Inferior parietal cortex (tissue), 1 donor: Measurements from ENCODE around the gene PRC1.
"Not testable (repeated sequence)": the region's sequence is repeated elsewhere in the genome, so short reads cannot be mapped to it uniquely, and the experiment has no call there.

ENCODE experiments used
- DNase-seq: peaks from one replicate; pipeline ENCODE4 v3.0.0-alpha.2; 2016; ENCODE audit errors: extremely low spot score

PRC1 gene, protein sequence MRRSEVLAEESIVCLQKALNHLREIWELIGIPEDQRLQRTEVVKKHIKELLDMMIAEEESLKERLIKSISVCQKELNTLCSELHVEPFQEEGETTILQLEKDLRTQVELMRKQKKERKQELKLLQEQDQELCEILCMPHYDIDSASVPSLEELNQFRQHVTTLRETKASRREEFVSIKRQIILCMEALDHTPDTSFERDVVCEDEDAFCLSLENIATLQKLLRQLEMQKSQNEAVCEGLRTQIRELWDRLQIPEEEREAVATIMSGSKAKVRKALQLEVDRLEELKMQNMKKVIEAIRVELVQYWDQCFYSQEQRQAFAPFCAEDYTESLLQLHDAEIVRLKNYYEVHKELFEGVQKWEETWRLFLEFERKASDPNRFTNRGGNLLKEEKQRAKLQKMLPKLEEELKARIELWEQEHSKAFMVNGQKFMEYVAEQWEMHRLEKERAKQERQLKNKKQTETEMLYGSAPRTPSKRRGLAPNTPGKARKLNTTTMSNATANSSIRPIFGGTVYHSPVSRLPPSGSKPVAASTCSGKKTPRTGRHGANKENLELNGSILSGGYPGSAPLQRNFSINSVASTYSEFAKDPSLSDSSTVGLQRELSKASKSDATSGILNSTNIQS

DNA sequence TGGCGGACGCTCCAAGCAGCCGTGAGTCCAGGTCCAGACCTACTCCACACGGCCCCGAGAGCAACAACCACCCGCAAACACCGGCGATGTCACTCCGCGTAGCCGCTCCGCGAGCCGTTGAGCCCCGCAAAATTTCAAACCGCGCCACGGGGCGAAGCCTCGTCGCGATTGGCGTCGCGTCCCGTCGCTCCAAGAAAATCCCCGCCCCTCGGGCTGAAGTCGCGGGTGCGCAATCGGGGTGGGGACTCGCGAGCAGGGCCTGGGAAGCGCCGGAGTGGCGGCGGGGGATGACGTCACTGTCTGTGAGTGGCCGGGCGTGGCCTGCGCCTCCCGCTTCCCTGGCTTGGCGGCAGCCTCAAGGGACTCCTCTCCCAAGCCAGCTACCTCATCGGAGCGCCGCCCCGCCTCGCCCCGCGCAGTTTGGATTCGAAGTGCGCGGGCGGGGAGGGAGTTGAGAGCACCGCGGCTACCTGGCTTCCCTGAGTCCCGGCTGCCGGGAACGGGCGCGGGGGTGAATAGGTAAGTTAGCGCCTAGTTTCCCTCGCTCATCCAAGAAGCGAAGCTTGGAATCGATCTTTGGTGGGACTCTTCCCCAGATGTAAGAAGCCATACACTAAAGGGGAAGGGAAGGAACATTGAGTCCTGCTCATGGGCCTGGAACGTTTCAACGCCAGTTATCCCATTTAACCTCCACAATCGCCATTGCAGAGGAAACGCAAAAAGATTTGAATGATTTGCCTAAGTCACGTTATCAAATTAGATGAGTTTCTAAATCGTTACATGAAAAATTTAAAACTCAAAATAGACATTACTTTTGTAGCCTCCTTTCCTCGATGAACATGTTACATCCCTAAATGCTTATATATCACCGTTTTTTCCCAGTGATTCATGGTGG is at the start of gene PRC1:
Gene PRC1 (minus strand): TSS at position 119 of the 895 bp plus-strand sequence. CDS start 118 bp downstream, at position 1.
- DNase-seq, result peak; percentile 96

DNA sequence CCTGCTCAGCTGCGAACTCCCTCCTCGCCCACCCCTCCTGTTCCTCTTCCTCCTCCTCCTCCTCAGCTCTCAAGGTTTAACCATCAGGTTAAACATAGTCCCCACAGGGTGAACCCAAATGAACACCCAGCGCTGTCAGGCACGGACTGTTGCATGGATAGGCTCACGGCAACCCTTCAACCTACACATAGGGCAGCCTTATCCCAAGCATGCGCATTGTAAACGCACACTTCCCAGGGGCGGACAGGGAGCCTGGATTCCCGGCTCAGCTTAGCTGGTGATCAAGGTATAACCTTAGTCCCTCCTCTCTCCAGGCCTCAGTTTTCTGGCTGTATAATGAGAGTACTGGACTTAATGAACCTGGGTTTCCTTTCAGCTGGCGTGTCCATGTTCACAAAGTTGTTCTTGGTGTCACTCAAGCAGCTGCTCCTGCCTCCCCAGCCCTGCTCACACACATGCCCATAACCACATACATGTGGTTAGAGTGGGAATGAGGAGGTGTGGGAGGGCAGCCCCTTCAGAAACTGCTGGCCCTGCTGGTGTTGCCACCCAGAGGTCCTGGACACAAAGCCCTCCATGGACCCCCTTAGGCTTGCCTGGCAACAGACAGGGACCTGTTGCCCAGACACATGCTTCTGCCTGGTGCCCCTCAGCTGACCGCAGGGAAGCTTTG is 49.0 kb upstream of the PRC1 start:
- DNase-seq, result no peak

DNA sequence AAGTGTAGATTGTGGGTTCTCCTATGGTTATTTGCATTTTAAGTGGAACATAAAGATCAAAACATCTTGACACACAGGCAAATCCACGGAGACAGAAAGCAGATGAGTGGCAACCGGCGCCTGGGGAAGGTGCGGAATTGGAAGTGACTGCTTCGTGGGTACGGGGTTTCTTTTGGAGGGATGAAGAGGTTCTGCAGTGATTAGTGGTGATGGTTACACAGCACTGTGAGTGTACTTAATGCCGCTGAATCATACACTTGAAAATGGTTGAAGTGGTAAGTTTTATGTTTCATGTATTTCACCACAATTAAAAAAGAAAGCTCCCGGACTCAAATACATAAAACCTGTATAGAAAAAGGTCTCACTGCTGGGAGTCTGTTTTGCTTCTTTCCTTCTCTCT is 46.5 kb upstream of the PRC1 start:
- no peak for DNase-seq

DNA sequence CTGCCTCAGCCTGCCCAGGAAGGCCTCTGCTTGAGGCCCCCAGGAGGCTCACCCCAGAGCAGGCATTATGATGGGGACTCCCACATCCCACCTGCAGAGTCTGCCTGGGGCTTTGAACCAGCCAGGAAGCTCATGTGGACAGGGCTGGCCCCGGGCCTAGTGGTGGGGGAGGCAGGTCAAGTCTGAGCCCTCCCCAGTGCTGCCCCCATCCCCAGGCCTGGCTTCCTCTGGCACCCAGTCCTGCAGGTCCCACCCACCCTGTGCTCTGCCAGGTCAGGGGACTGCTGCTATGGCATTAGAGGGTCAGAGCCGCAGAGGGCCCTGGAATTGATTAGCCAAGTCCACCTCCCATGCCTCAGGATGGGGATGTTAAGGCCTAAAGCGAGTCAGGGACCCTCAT is 45.7 kb upstream of the PRC1 start:
- DNase-seq, result no peak

DNA sequence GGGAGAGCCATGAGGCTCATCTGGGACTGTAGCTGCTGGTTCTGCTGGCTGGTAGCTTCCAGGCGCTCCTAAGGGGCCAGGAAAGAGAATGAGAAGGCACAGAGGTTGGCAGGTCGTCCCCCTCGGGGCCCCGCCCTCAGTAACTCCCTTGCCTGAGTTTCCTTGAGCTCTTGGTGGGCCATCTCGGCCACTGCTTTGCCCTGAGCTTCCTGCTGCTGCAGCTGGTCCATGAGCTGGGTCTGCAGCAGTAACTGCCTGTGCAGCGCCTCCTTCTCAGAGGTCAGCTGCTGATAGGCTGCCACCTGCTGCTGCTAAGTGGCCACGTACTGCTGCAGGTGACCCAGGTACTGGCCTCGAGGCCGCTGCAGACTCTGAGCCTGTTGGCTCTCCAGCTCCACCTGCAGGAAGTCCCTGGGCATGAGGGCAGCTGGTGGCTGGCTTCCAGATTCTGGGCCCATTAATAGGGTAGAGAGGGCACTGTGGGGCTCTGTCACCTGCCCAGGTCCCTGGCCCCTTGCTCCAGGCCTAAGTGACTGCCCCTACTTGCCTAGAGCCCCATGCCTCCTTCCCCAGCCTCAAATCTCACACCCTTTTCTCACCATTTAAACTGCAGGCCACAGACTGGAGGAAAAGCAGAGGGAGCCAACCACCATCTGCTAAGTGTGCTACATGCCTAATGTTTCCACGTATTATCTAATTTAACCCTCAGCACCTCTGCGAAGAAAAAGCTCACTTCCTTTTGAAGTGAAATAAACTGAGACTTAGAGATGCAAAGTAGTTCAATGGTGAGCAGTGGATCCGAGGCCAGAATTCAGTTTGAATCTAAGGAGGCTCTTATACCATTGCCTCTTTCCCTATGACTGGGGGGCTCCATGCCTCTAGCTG is 38.8 kb upstream of the PRC1 start:
- no peak for DNase-seq

DNA sequence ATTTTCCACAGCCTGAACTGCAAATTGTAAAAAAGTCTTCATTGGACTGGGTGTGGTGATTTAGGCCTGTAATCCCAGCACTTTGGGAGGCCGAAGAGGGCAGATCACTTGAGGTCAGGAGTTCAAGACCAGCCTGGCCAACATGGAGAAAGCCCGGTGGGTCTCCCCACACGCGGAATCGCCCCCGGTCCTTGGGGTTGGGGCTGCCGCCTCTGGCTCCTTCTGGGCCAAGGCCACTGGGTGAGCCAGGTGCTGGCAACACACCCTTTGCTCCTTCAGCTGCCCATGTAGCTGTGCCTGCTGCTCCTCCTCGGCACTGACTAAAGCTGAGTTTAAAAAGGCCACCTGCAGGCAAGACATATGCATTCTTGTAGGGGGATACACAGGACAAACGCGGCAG is 37.5 kb upstream of the PRC1 start:
- DNase-seq, result no peak

DNA sequence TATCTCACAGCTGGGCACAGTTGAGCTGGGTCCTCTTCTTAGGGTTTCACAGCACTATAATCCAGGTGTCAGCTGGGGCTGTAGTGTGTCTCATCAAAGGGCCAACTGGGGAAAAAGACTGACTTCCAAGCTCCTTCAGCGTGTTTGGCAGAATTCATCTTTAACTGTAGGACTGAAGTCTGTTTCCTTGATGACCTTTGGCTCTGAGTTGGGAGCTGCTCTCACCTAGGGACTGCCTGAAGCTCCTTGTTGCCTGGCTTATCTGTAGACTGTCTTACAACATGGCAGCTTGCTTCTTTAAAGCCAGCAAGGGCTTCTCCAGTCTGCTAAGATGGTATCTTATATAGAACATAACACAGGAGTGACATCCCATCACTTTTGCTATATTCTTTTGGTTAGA is 33.3 kb upstream of the PRC1 start:
- DNase-seq, result no peak

DNA sequence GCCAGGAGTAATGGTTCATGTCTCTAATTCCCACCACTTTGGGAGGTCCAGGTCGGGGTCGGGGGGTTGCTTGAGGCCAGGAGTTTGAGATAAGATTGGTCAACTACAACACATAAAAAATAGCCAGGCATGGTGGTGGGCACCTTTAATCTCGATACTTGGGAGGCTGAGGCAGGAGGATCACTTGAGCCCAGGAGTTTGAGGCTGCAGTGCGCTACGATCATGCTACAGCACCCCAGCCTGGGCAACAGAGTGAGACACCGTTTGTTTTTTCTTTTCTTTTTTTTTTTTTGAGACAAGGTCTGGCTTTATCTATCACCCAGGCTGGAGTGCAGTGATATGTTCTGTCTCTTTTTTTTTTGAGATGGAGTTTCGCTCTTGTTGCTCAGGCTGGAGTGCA is 29.4 kb upstream of the PRC1 start:
- DNase-seq, result no peak

DNA sequence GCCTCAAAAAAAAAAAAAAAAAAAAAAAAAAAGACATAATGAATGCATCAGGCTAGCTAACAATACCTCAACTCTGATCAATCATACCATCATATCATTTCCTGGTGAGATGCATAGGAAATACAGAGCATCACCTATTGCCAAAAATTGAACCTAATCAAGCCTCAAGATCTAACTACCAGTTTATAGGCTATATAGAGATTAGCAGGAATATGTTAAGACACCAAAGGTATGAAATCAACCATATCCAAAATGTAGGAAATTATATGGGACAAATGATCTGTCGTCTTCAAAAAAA is 28.4 kb upstream of the PRC1 start:
- peak; percentile 57 for DNase-seq

DNA sequence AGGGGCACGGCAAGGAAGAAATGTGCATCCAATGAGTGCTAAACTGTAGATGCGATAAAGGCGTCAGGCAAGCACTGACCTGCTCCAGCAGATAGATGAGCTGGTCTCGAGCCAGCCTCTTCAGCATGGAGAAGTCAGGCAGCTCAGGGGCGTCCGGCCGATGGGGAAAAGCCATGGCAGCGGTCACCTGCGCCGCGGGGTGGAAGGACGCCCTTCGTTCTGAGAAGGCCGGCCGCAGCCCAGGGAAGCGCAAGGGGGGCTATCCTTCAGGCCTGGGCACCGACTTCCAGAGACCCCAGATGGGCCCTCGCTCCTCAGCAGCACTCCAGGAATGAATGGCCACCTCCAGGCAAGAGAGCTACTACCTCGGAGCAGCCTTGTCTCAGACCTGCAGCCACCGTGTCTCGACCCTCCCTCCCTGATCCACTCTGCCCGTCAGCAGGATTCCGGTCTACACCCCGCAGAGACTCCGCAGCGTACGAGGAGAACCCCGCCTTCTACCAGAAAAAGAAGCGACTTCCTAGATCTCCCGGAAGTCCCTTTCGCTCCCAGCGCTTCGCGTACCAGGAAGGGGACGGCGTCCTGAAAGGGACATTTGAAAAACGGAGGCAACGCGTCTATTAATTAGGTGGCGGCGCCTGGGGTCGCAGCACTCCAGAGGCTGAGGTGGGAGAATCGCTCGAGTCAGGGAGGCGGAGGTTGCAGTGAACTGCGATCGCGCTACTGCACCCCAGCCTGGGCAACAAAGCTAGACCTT is 27.9 kb upstream of the PRC1 start, which contains the start of gene VPS33B:
Gene VPS33B (minus strand): TSS at position 520 of the 757 bp plus-strand sequence. CDS start 345 bp downstream, at position 175.
- peak; percentile 96 for DNase-seq

DNA sequence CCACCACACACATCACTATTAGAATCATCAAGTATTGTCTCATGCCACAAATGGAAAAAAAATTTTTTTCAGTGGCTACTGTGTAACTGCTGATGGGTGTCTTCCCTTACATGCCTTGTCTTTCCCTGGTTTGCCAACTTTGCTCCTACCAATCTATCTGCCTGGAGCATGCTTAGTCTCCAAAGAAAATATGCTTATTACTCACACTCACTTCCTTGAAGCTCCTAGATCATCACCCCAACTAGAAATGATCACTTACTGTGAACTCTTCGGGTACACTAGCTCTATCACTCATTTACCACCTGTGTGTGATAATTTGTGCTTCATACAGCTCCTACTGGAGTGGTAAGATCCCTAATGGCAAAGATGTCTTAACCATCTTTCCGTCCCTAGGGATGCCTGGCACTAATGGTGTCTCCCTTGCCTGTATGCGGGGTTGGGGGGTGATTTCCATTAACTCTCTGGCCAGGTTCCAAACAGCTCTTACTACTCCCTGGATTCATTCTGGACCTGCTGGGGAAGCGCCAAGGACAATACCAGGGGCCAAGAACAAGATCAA is 27.3 kb upstream of the PRC1 start:
- DNase-seq, result no peak

DNA sequence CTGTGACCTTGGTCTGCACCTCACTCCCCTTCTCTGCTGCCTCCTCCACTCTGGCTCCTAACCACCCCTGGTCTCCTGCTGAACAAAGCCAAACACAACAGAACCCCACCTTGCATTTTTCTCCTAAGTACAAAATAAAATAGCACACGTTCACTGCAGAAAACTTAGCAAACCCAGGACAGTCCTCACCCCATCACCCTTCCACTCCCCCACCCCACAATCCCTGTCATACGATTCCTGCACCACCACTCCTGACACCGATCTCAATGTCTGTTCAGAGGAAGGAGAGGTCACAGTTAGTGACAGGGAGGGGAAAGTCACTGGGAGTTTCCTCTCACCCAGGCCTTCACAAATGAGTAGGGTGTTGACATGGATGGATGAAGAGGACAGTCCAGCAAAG is 23.8 kb upstream of the PRC1 start:
- no peak for DNase-seq

DNA sequence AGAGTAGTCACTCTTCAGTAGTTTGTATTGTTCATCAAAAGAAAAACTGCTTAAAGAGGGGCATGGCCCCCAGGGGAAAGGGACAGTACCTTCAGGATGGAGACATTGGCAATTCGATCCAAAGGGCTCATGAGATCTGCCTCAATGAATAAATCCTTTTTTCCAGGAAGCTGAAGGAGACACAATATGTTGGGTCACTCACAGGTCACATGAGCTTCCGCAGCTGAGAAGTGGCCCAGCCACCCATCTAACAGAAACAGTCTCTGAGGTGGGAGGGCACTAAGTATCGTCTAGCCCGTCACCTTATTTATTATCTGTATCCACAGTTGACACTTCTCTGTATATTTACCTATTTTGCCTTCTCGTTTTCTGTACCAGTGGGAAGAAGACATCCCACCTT is 23.4 kb upstream of the PRC1 start:
- DNase-seq, result no peak

DNA sequence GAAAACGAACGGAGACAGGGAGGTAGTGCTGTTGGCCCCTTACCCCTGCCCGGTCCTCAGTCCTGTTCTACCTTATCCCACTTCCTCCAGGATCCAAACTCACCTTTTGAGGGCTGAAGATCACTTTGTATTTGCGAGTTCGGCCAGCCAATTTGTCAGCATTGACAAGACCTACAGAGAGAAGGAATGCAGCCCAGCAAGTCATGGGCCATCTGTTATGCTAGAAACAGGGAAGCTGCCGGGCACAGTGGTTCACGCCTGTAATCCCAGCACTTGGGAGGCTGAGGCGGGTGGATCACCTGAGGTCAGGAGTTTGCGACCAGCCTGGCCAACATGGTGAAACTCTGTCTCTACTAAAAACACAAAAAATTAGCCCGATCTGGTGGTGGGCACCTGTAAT is 19.4 kb upstream of the PRC1 start:
- not testable (repeated sequence) for DNase-seq

DNA sequence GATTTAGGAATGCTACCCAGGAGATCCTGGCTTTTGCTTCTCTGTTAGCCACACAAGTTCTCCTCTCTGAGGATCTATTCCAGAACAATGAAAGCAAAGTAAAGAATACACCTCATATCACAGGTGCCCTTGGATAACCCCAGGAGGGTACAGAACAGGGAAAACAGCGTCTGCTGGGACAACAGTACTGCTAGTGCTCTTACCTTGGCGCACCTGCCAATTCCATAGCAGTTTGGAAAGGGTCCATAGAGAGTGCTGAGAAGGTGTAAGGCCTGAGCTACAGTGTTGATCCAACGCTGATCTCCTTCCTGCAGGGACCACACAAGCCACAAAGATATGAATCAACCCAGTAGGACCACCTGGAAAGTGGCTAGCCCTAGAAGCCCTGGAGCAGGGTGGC is 12.9 kb upstream of the PRC1 start:
- DNase-seq, result no peak

DNA sequence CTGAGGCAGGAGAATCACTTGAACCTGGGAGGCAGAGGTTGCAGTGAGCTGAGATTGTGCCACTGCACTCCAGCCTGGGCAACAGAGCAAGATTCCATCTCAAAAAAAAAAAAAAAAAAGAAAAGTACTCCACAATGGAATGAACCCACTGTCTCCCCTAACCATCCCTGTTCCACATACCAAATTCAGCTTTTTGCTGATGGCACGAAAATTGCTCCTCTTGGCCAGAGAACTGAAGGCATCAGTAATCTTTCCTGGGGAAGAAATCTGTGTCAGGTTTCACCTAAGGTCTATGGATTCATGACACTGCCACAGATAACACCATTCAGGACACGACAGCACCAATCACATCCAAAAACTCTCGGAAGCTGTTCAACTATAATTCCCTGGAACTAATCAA is 6.9 kb upstream of the PRC1 start:
- DNase-seq, result no peak

DNA sequence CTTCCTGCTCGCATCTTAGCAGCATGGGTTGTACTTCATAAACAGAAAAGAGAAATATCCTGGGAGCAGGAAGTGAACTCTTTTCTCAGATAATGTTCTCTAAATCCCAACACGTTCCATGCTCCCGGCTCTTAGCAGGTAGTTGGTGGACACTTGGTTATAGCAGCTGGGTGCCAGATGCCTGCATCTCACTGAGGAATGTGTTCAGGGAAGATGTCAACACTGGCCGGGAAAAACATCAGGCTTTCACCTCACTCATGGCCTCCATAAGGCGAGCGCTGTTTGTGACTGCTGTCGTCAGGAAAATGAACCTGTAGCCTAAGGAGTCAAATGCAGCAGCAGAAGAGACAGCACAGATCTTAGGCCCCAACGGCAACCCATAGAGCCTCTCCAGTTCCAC is 4.4 kb upstream of the PRC1 start:
- no peak for DNase-seq

DNA sequence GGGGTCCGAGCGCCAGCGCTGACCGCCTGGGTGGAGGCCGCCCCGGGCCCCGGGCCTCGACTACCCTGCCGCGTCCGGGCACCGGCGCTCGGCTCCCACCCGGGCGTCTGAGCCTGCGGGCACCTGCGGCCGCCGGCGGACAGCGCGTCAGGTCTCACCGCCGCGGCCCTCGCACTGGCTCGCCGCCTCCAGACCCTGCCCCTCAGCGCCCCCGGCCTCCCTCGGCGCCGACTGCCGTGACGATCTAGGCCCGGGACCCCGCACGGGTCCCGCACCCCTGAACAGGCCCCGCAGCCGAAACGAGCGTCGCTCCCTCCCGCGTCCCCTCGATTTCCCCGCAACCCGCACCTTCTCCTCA is 297 bp downstream of the PRC1 start:
- DNase-seq, result no peak

DNA sequence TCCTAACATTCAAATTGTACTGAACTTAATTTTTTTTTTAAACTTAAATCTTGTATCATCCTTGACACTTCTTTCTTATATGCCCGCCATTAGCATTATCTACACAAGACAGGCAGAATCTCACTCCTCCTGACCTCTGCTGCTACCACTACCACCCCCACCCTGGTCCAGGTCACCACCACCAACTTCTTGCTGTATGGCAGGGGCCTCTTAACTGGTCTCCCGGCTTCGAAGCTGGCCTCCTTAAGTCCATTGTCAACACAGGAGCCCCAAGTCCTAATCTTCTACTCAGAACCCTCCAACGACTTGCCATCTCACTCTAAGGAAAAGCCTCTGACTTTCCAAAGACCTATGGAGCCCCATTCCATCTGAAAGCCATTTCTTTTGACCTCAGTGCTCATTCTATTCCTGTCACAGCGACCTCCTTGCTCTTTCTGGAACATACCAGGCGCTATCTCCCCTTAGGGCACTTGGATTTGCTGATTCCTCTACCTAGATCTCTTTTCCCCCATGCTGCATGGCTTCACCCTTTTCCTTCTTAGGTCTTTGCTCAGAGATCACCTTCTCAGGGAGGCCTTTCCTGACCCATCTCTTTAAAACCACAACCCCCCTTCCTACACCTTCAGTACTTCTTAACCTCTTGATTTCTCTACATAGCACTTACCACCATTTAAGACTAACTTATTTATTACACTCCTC is 2.6 kb downstream of the PRC1 start:
- no peak for DNase-seq
